Measurements from ENCODE around the gene CACUL1.

Gene CACUL1

DNA sequence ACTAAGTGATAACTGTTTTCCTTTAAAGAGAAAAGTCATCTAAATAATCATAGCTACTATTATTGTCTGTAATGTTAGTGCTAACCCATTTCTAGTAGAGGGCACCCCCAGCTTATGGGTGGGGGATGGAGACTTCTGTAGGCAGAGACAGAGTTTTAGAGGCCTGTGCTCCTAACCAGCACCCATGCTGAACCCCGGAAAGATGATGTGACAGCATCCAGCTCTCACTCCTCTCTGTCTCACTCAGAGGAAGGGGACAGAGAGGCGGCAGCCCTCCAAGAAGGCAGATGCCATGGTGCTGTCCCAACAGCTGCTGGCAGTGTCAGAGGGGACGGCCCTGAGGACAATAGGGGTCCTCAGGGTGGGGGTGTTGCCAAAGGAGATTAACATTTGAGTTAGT is 84.9 kb downstream of the CACUL1 start:
- H3K9me3 ChIP-seq (ENCODE audit: control insufficient read depth, insufficient read depth, low read length) = no peaks in the 10 kb centered on the region
- no peaks in the 10 kb centered on the region for H3K9me2 ChIP-seq (replicated peaks; ENCODE audit: control insufficient read depth, low read length)
- no peak overlapping the region for H3K27ac ChIP-seq (ENCODE audit: low read depth, low read length)
- no peaks in the 10 kb centered on the region for H4K20me1 ChIP-seq (ENCODE audit: control insufficient read depth, insufficient read depth, low read depth, low read length)
- H3K4me3 ChIP-seq (ENCODE audit: low read length) = no peak overlapping the region
- 0 out of 2 replicates have a peak, but pooled peaks cover 5% of the 10 kb centered on the region for H3K27me3 ChIP-seq (ENCODE audit: control insufficient read depth, low read length)
- H3K36me3 ChIP-seq (ENCODE audit: control insufficient read depth, low read length) = no peaks in the 10 kb centered on the region
- H3F3A ChIP-seq (ENCODE audit: control insufficient read depth, insufficient read depth) = no peaks in the 10 kb centered on the region
- TF ChIP-seq, protein P1, sequence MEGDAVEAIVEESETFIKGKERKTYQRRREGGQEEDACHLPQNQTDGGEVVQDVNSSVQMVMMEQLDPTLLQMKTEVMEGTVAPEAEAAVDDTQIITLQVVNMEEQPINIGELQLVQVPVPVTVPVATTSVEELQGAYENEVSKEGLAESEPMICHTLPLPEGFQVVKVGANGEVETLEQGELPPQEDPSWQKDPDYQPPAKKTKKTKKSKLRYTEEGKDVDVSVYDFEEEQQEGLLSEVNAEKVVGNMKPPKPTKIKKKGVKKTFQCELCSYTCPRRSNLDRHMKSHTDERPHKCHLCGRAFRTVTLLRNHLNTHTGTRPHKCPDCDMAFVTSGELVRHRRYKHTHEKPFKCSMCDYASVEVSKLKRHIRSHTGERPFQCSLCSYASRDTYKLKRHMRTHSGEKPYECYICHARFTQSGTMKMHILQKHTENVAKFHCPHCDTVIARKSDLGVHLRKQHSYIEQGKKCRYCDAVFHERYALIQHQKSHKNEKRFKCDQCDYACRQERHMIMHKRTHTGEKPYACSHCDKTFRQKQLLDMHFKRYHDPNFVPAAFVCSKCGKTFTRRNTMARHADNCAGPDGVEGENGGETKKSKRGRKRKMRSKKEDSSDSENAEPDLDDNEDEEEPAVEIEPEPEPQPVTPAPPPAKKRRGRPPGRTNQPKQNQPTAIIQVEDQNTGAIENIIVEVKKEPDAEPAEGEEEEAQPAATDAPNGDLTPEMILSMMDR (IDR thresholded peaks at IDR 0.05; ENCODE audit: low read depth, low read length, poor library complexity, severe bottlenecking) = no peak
- TF ChIP-seq EZH2phosphoT487 (IDR thresholded peaks at IDR 0.05; ENCODE audit: borderline replicate concordance, low read length) = no peak
- H3K79me2 ChIP-seq (ENCODE audit: control insufficient read depth, low read length) = no peaks in the 10 kb centered on the region
- no peak overlapping the region for H3K4me2 ChIP-seq (ENCODE audit: low read length)
- H3K4me1 ChIP-seq (ENCODE audit: control insufficient read depth, low read length) = 0 out of 2 replicates have a peak, but pooled peaks cover 7% of the 10 kb centered on the region

DNA sequence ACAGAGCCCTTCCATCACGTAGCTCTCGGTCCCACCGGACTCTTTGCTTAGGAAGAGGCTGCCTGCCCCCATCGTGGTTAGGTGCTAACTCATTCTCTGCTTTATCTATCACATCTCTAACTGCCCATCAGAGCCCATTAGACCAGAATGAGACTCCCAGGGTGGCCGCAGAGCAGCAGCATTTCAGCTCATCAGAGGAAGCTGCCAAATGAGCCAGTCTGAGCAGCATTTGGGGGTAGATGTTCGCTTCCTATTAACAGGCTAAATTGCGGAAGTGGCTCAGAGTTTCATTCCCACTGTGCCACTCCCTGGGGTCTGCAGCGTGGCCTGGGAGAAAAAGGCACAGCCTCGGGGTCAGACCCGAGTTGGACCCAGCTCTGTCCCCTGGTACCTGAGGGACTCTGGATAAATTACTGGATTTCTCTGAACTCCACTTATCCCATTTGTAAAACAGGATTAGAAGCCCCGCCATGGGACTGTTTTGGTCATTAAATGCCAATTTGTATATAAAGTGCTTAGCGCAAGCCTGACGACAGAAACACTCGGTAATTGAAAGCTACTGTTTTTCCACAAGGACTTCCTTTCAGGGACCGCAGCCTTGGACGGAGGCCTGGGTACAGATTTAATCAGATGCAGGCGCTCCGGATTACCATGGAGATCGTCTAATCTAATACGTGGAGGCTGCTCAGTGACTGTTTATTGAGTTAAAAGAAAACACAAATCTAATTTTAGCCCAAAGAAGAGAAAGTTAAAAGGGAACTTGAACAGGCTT is 85.6 kb downstream of the CACUL1 start:
- Histone ChIP-seq H3K36me3 (ENCODE audit: control insufficient read depth, low read length) (no peaks in the 10 kb centered on the region), H3K4me3 (ENCODE audit: low read length) (no peak overlapping the region), H3K9me2 (replicated peaks; ENCODE audit: control insufficient read depth, low read length) (no peaks in the 10 kb centered on the region), H3F3A (ENCODE audit: control insufficient read depth, insufficient read depth) (no peaks in the 10 kb centered on the region), H3K27ac (ENCODE audit: low read depth, low read length) (no peak overlapping the region), H3K79me2 (ENCODE audit: control insufficient read depth, low read length) (no peaks in the 10 kb centered on the region), H3K9me3 (ENCODE audit: control insufficient read depth, insufficient read depth, low read length) (no peaks in the 10 kb centered on the region), H4K20me1 (ENCODE audit: control insufficient read depth, insufficient read depth, low read depth, low read length) (no peaks in the 10 kb centered on the region), H3K27me3 (ENCODE audit: control insufficient read depth, low read length) (0 out of 2 replicates have a peak, but pooled peaks cover 5% of the 10 kb centered on the region), H3K4me2 (ENCODE audit: low read length) (no peak overlapping the region), H3K4me1 (ENCODE audit: control insufficient read depth, low read length) (0 out of 2 replicates have a peak, but pooled peaks cover 7% of the 10 kb centered on the region)
- TF ChIP-seq, protein P1 (IDR thresholded peaks at IDR 0.05; ENCODE audit: low read depth, low read length, poor library complexity, severe bottlenecking) = no peak
- no peak for TF ChIP-seq EZH2phosphoT487 (IDR thresholded peaks at IDR 0.05; ENCODE audit: borderline replicate concordance, low read length)

DNA sequence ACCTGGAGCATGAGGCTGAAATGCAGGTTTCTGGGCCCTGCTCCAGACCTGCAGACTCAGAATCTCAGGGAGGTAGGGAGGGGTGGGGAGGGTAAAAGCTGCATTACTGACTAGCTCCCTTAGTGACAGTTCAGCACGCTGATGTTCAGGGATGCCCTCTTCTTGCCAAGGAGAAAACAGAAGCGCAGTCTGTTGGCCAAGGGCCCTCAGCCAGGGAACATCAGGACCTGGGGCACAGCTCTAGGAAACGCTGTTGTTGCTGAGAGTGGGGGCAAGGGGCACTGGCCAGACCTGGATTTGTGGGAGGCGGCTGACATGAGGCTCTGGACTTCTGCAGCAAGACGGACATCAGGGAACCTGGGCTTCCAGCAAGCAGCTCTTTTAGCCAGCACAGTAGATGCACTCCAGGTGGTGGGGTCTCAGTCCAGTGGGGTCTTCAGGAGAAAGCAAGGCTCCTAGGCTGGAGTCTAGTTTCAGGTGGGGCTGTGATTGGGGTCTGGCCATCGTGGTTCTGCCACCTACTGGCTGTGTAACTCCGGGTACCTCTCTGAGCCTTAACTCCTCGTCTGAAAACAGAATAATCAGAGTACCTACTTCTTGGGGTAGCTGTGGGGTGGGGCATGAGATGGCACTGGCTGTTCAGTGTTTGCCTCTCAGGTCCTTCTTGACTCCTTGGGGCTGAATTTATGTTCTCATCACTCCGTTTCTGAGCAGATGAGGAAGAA is 86.4 kb downstream of the CACUL1 start:
- H3F3A ChIP-seq (ENCODE audit: control insufficient read depth, insufficient read depth) = no peaks in the 10 kb centered on the region
- no peaks in the 10 kb centered on the region for H4K20me1 ChIP-seq (ENCODE audit: control insufficient read depth, insufficient read depth, low read depth, low read length)
- no peak overlapping the region for H3K27ac ChIP-seq (ENCODE audit: low read depth, low read length)

More for the DNA sequence above, 86.4 kb downstream of the CACUL1 start:
- no peaks in the 10 kb centered on the region for H3K36me3 ChIP-seq (ENCODE audit: control insufficient read depth, low read length)
- no peaks in the 10 kb centered on the region for H3K9me3 ChIP-seq (ENCODE audit: control insufficient read depth, insufficient read depth, low read length)
- no peak overlapping the region for H3K4me3 ChIP-seq (ENCODE audit: low read length)
- H3K4me2 ChIP-seq (ENCODE audit: low read length) = no peak overlapping the region
- no peaks in the 10 kb centered on the region for H3K9me2 ChIP-seq (replicated peaks; ENCODE audit: control insufficient read depth, low read length)
- 0 out of 2 replicates have a peak, but pooled peaks cover 5% of the 10 kb centered on the region for H3K27me3 ChIP-seq (ENCODE audit: control insufficient read depth, low read length)
- TF ChIP-seq EZH2phosphoT487 (IDR thresholded peaks at IDR 0.05; ENCODE audit: borderline replicate concordance, low read length) = no peak
- TF ChIP-seq, protein P1 (IDR thresholded peaks at IDR 0.05; ENCODE audit: low read depth, low read length, poor library complexity, severe bottlenecking) = peak; percentile 16
- H3K4me1 ChIP-seq (ENCODE audit: control insufficient read depth, low read length) = 0 out of 2 replicates have a peak, but pooled peaks cover 7% of the 10 kb centered on the region
- no peaks in the 10 kb centered on the region for H3K79me2 ChIP-seq (ENCODE audit: control insufficient read depth, low read length)
